GM19193 (cell line): ENCODE data around the gene C5orf47.

Source experiments
- POLR2A ChIP-seq: IDR thresholded peaks from 4 replicates; pipeline ENCODE4 v1.6.1; 2011; ENCODE audit not compliant: insufficient read depth, insufficient read length; ENCODE audit errors: extremely low read depth

The C5orf47 gene

DNA sequence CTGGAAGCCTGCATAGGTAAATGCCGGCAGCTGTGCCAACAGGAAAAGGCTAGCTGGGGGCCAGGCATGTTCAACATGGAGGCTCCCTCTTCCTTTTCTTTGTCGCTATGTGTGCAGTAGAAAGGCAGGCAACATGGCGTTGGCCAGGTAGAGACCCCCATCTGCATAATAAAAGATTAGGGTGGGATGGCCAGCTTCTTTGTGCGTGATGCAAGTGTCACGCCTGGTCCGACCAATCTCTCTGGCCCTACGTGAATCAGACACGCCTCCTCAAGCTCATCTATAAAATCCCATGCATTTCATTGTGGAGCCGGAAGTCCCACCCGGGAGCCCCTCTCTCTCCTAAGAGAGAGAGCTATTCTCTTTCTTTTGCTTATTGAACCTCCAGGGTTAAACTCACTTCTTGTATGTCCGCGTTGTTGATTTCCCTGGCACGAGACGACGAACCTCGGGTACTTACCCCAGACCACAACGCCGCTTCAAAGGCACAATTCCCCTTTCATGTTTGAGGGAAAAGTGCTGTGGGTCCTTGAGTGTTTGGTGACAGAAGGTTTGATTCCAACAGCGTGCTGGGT, 25.0 kb upstream of the C5orf47 start:
- TF ChIP-seq POLR2A = peak; percentile 27

DNA sequence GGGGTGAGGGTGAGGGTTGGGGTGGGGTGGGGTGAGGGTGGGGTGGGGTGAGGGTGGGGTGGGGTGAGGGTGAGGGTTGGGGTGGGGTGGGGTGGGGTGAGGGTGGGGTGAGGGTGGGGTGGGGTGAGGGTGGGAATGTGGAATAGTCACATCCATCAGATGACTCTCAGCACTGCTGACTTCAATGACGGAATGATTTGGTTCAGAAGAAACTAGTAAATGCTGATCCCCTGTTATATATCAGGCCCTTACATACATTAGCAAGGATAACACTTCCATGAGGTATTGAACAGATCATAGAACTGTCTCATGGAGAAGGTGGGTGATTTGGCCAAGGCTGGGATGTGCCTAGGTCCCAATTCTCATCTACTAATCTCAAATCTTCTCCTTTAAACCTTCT, 24.5 kb upstream of the C5orf47 start:
- TF ChIP-seq POLR2A = no peak

DNA sequence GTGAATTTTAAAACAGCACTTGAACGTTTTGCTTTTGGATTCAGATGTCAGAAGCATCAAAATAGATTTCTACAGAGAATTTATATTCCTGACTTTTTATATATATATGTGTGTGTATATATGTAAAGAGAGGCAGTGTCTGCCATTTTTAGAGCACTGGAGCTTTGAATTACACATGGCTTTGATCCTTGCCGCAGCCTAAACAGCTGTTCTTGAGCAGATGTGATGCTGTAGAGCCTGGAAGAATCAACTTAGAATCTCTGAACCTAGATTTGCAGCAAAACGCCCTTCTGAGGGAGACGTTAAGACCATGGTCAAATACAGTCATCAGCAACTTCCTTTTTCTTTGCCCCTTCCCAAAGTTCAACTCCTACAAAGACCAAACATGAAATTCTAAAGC, 21.7 kb upstream of the C5orf47 start:
- no peak for TF ChIP-seq POLR2A

DNA sequence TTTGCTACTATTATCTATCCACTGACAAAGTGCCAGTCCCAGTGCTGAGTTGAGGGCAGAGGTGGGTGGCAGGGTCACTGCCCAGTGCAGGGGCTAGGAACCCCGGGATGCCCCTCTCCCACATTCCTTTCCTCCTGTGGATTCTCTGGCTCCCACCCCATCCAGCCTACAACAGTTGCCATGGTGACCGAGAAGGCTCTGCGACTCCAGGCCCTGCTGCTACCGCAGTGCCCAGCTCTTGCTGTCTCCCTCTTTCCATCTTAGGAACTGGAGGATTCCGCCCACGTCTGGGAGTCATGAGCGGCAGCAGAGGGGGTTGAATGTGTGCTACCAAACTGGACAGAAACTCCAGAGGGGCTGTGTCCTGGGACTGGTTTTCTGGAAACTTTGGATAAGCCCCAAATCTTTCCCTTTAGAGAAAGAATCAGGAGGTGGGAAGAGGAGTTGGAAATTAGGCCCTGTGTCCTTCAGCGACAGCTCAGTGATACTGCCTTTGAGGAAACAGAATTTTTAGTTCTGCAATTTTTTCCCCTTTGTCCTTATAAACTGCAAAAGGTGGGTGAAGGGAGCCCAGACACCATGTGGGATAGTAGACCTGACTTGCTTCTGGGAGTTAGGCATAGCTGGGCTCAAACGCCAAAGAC, 20.7 kb upstream of the C5orf47 start:
- TF ChIP-seq POLR2A = no peak

DNA sequence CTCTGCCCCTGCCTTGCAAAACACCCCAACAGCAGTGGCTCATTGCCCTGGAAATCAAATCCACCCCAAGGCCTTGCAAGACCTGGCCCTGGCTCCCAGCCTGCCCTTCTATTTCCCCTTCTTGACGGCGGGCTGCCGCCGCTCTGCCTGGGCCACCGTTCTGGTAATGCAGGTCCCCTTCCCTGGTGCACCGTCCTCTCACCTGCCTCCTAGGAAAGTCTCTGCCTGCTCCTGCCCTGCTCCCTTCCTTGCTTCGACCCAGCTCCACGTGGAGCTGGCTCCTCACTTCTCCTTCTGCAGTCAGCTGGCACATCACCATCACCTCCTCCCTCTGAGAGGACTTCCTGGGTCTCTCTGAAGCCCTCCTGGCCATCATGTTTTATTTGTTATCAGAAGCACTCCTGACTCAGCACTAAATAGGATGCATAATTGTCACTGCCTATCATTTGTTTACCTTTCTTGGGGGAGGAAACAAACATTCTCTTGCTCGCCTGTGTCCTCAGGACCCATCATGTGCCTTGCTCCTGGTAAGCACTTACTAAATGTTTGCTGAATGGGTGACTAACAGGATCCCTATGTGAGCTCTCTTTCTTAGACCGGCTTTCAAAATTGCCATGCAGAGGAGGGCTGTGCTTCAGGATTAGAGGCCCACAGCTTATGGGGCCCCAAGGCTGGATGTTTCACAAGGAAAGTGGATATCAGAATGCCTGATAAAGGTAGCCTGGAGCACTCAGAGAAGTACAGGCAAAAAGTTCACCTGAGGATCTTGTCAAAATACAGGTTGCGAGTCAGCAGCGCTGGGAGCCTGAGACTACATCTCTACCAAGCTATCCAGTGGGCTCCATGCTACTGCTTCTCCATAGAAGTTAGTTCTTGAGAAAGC, 19.6 kb upstream of the C5orf47 start:
- no peak for TF ChIP-seq POLR2A

DNA sequence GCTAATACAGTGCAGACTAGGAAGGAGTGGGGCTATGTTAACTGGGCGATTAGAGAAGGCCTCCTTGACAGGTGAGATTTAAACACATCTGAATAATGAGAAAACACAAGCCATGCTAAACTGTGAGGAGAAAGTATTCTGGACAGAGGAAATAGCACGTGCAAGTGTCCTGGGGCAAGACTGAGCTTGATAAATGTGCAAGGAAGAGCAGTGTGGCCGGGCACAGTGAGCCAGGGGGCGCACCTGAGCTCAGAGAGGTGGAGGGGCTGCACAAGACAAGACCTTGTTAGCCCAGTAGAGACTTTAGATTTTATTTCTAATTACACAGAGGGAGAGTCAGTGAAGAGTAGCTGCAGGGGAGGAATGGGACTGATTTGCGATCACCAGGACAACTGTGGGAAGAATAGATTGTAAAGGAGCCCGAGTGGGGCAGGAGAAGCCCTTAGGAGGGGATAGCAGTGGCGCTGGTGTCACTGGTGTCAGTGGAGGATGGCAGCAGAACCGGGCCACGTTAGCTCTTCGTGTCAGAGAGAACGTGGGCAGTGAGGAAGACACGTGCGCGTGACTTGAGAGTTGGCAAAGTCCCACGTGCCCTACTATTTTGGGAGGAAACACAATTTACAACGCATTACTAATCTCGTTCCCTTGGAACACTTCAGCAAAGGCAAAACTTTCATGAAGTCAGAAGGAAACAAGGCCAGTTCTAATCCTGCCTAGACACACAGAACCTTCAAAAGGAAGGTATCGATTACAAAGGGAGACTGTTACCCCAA, 17.9 kb upstream of the C5orf47 start:
- TF ChIP-seq POLR2A = no peak

DNA sequence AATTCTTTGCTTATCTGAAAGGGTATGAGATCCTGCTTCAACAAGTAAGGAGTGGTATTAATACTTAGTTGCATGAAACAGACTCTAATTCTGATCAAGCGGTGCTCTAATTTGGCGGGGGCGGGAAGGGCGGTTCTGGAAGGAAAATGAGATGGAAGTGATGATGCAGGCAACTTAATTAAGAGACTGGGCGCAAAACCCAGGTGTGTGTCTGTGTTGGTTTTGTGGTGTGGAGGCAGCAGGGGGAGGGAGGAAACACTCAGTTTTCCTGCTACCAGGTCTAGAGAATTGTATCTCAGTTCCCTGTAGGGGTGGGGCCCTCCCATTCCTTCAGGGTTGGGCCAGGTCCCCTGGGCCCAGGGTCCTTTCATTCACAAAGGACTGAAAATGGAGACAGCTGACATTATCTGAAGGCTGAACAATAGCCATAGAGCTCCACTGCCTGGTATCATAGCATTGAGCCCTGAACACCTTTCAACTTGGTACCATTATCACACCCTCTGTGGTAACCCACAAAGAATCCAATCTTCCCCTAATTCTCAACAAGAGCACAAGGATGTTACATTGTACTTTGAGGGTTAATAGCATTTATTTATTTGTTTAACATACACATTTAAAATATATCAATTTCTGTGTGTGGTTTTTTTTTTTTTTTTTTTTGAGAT, 17.2 kb upstream of the C5orf47 start:
- TF ChIP-seq POLR2A = no peak

DNA sequence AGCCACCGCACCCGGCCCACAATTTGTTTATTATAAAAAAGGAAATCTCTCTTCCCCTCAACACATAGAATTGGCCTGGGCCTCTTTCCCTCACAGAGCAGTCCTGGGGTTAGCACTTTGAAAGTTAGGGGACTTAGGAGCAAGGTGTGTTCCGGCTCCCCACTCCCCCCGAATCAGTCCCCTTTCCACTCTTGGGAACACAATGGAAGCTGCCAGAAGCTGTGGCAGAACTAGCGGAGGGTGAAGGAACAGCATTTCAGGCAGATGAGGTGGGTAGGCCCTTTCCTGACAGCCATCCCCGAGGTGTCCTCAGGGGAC, 16.4 kb upstream of the C5orf47 start:
- no peak for TF ChIP-seq POLR2A

DNA sequence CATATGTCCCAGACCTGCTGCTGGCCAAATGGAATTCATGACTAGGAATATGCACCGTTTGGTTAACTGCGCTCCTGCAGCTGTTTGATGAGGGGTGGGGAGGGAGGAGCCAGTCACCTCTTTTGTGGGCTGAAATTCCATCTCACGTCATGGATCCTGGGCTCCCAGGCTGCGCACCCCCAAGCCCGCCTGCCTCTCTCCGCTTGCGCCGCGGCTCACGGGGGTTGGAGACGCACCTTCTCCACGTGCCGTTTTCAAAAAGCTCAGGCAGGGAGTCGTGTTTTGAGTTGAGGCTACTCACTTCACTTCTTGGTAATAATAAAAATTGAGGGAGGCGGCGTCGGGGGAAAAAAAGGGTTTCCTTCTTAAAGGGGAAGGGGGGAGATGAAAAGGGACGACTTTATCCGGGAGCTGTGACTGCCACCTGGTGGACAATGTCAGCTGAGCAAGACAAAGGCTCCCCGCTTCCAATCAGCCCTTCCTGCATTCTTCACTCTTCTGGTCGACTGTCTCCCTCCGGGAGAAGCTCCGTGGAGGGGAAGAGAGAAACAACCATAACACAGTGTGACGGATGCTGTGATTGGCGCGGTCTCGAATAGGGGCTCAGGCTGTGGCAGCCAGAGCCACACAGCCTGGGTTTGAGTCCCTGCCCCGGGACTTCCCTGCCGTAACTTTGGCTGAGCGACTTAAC, 15.9 kb upstream of the C5orf47 start:
- TF ChIP-seq POLR2A = no peak

DNA sequence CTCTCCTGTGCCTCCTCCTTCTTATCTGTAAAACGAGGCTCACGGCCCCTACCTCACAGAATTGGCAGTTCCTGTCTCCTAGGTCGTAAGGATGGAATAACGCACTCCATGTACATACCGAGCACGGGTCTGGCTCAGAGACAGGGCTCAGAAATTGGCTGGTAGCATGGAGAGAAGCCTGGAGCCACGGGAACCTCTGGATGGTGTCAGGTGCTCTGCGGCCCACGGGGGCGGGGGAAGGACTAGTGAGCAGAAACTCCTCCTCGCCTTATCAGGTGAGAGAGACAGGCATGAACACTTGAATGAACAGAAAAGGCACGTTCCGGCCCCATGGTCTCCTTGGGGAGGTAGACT, 15.4 kb upstream of the C5orf47 start:
- no peak for TF ChIP-seq POLR2A

DNA sequence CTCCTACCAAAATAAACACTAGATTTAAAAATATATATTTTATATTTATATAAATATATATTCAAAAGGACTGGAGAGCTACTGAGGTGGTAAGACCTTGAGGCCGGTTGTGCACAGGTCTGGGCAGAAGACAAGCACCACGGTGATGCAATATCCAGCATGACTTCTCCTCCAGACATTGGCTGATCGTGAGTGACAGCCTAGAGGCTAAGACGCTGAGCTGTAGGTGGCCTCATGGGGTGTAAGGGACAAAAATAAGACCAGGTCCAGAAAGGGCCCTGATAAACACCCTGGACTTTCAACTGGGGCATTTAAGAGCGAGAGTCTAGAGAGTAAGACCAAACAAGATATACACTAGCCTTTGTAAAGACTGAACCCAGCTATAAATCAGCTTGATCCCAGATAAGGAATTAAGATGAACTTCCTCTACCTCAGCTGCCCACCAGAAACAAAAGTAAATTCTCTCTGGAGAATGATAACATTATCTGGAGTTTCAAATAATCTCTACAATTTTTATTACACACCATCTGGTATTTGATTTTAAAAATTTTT, 14.2 kb upstream of the C5orf47 start:
- TF ChIP-seq POLR2A = no peak

DNA sequence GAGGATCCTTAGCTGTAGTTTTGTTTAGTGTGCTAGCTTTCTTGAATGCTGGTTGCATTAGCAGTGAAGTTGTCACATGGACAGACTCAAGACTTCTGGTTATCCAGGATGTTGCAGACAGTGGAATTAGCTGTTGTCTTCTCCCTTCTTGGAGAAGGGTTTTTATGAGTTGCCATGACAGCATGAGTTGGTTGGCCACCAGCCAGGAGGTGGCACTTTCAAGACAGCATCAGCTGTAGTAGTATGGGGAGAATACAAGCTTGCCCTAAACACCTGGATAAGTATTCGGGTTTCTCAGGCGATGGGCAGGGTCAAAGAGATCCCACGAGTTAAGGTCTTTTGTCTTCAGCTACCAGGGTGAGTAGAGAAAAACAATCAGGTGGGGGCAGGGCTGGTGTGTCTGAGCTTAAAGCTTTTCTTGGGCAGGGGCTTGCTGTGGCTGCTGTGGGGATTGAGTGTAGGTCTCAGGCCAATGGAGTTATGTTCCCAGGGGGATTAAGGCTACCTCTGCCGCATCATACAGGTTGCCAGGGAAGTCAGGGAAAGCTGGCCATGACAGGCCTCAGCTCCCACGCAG, 7.7 kb upstream of the C5orf47 start:
- no peak for TF ChIP-seq POLR2A

DNA sequence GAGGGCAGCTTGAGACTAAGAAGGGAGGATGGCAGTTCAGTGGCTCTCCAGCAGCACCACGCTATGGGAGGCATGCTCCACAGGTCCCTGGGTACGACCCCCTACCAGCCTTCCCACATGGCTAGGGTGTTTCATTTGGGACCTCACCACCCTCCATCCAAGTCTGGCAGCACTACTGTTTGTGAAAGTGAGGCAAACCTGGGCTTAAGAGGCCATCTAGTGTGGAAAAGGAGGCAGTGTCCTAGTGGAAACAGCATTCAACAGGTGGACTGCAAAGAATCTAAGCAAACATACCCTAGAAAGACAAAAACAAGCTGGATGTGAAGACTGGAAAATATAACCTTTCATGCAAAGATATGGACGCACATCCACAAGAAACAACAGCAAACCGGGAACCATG, 4.8 kb upstream of the C5orf47 start:
- no peak for TF ChIP-seq POLR2A
